Mesothelial cell of epicardium (in vitro differentiated cells): Measurements from ENCODE around the gene AGPAT3. TPM values are rescaled to one million over a fixed set of nuclear protein-coding genes. Genes with fewer than 3 reads are reported as not detected.
"Not testable (repeated sequence)": the region's sequence is repeated elsewhere in the genome, so short reads cannot be mapped to it uniquely, and the experiment has no call there.

Experiments used
- DNase-seq, 2 experiments: peaks; one replicate each; pipeline ENCODE4 v3.0.0; 2021; ENCODE audit warnings: low spot score in 2 of 2; ENCODE audit not compliant: unreplicated experiment in 2 of 2
- H3K27ac Mint-ChIP-seq: 2 replicates; pipeline ENCODE4 v1.8.0; 2021; ENCODE audit warnings: mixed read lengths
- H3K27me3 Mint-ChIP-seq: 2 replicates; pipeline ENCODE4 v1.8.0; 2021; ENCODE audit warnings: low read depth, mixed read lengths
- H3K36me3 Mint-ChIP-seq: 2 replicates; pipeline ENCODE4 v1.8.0; 2021; ENCODE audit warnings: mixed read lengths
- H3K4me1 Mint-ChIP-seq: 2 replicates; pipeline ENCODE4 v1.8.0; 2021; ENCODE audit warnings: mixed read lengths
- H3K4me3 Mint-ChIP-seq: 2 replicates; pipeline ENCODE4 v1.8.0; 2021; ENCODE audit warnings: mild to moderate bottlenecking, moderate library complexity, mixed read lengths
- H3K9me3 Mint-ChIP-seq: 2 replicates; pipeline ENCODE4 v1.8.0; 2021; ENCODE audit warnings: mixed read lengths
- total RNA-seq: library from RNA; stranded (reverse); gene quantifications from 3 replicates; pipeline ENCODE4 v1.2.1, GENCODE V29; 2021
- TF ChIP-seq, protein P1 (sequence below): fragments of 200-600 bp; sonication (generic); IDR thresholded peaks from one replicate; pipeline ENCODE4 v1.5.0; 2021; ENCODE audit warnings: antibody characterized with exemption; ENCODE audit not compliant: unreplicated experiment

AGPAT3 gene
- total RNA-seq, 1 donor from 2014 or later: 71.0 TPM

- Mint-ChIP-seq H3K9me3 (peaks cover 3% of the 10 kb centered on the region), H3K27ac (no peak overlapping the region), H3K4me3 (no peak overlapping the region), H3K4me1 (no peaks in the 10 kb centered on the region), H3K27me3 (peaks cover 12% of the 10 kb centered on the region), H3K36me3 (no peaks in the 10 kb centered on the region)
- TF ChIP-seq, protein P1, sequence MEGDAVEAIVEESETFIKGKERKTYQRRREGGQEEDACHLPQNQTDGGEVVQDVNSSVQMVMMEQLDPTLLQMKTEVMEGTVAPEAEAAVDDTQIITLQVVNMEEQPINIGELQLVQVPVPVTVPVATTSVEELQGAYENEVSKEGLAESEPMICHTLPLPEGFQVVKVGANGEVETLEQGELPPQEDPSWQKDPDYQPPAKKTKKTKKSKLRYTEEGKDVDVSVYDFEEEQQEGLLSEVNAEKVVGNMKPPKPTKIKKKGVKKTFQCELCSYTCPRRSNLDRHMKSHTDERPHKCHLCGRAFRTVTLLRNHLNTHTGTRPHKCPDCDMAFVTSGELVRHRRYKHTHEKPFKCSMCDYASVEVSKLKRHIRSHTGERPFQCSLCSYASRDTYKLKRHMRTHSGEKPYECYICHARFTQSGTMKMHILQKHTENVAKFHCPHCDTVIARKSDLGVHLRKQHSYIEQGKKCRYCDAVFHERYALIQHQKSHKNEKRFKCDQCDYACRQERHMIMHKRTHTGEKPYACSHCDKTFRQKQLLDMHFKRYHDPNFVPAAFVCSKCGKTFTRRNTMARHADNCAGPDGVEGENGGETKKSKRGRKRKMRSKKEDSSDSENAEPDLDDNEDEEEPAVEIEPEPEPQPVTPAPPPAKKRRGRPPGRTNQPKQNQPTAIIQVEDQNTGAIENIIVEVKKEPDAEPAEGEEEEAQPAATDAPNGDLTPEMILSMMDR: no peak
- no peak for DNase-seq
Observed at GRCh38 chr21:43836616-43837015, 28.4 kb upstream of the AGPAT3 start.

GRCh38 chr21:43840259-43840658 is 24.8 kb upstream of the AGPAT3 start:
- Mint-ChIP-seq H3K27ac (no peak overlapping the region), H3K4me1 (no peaks in the 10 kb centered on the region), H3K36me3 (no peaks in the 10 kb centered on the region), H3K27me3 (peaks cover 12% of the 10 kb centered on the region), H3K4me3 (no peak overlapping the region), H3K9me3 (peaks cover 4% of the 10 kb centered on the region)
- TF ChIP-seq, protein P1: no peak
- no peak for DNase-seq

DNA sequence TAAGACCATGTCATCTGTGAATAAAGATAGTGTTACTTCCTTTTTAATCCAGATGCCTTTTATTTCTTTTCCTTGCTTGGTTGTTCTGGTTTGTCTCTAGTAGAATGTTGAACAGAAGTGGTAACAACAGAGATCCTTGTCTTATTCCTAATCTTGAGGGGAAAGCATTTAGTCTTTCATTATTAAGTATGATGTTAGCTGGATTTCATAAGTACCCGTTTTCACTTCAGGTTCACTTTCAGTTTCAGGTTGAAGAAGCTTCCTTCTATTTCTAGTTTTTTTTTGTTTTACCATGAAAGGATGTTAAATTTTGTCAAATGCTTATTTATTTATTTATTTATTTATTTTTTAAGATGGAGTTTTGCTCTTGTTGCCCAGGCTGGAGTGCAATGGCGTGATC is 22.3 kb upstream of the AGPAT3 start:
- Mint-ChIP-seq H3K27me3 (no peaks in the 10 kb centered on the region), H3K9me3 (peaks cover 4% of the 10 kb centered on the region), H3K4me1 (no peaks in the 10 kb centered on the region), H3K27ac (no peak overlapping the region), H3K36me3 (no peaks in the 10 kb centered on the region), H3K4me3 (no peak overlapping the region)
- DNase-seq: no peak
- TF ChIP-seq, protein P1: no peak

- H3K4me3 Mint-ChIP-seq, H3K27me3 Mint-ChIP-seq, DNase-seq: not testable (repeated sequence)
Observed at GRCh38 chr21:43844906-43845305, 20.1 kb upstream of the AGPAT3 start.

GRCh38 chr21:43845386-43845785 is 19.6 kb upstream of the AGPAT3 start:
- no peak for DNase-seq
- TF ChIP-seq, protein P1: no peak
- H3K27ac Mint-ChIP-seq: no peak overlapping the region
- H3K4me3 Mint-ChIP-seq: no peak overlapping the region
- peaks cover 4% of the 10 kb centered on the region for H3K9me3 Mint-ChIP-seq
- H3K4me1 Mint-ChIP-seq: no peaks in the 10 kb centered on the region
- H3K36me3 Mint-ChIP-seq: no peaks in the 10 kb centered on the region
- no peaks in the 10 kb centered on the region for H3K27me3 Mint-ChIP-seq

More at GRCh38 chr21:43844906-43845305, 20.1 kb upstream of the AGPAT3 start:
- H3K4me1 Mint-ChIP-seq, H3K9me3 Mint-ChIP-seq, H3K36me3 Mint-ChIP-seq, H3K27ac Mint-ChIP-seq: not testable (repeated sequence)

DNA sequence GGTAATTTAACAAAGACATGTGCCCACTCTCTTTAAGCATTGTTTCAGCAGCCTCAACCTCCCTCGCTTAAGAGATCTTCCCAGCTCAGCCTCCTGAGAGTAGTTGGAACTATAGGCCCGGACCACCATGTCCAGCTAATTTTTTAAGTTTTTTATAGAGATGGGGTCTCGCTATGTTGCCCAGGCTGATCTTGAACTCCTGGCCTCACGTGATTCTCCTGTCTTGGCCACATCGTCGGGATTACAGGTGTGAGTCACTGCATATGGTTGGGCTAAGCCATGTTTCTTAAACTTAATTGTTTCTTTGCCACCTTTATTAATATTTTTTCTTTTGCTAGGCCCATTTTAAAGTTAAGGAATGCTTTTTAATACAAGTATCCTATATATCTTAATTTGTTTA is 18.6 kb upstream of the AGPAT3 start:
- Mint-ChIP-seq H3K4me3 (no peak overlapping the region), H3K9me3 (peaks cover 7% of the 10 kb centered on the region), H3K4me1 (no peaks in the 10 kb centered on the region), H3K27me3 (no peaks in the 10 kb centered on the region), H3K27ac (no peak overlapping the region), H3K36me3 (no peaks in the 10 kb centered on the region)
- DNase-seq: no peak
- TF ChIP-seq, protein P1: no peak
